GM19324 (cell line): ENCODE measurements around the gene PLEKHM2.
"Not testable (repeated sequence)": the region's sequence is repeated elsewhere in the genome, so short reads cannot be mapped to it uniquely, and the experiment has no call there.

Experiments used
- ATAC-seq: cut with Tn5 transposase; IDR thresholded peaks from one replicate; pipeline ENCODE4 v1.9.1; 2021; ENCODE audit warnings: mild to moderate bottlenecking, moderate library complexity; ENCODE audit not compliant: unreplicated experiment, low FRiP score

Gene PLEKHM2

DNA sequence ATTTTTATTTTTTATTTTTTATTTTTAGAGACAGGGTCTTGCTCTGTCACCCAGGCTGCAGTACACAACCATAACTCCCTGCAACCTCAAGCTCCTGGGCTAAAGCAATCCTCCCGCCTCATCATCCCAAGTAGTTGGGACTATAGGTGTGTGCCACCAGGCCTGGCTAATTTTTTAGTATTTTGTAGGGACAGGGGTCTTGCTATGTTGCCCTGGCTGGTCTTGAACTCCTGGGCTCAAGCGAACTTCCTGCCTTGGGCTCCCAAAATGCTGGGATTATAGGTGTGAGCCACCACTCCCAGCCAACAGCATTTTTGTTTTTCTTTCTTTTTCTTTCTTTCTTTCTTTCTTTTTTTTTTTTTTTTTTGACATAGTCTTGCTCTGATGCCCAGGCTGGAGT is 14.1 kb downstream of the PLEKHM2 start:
- no peak for ATAC-seq

- ATAC-seq: not testable (repeated sequence)
Observed at GRCh38 chr1:15699321-15699720, 15.2 kb downstream of the PLEKHM2 start.

GRCh38 chr1:15700508-15700907 is 16.4 kb downstream of the PLEKHM2 start:
- no peak for ATAC-seq

- ATAC-seq: no peak
Observed at GRCh38 chr1:15701784-15702183, 17.7 kb downstream of the PLEKHM2 start.

- no peak for ATAC-seq
Observed at GRCh38 chr1:15702722-15703550, 18.8 kb downstream of the PLEKHM2 start.

- no peak for ATAC-seq
Observed at GRCh38 chr1:15703562-15703961, 19.4 kb downstream of the PLEKHM2 start.

GRCh38 chr1:15704526-15705183 is 20.5 kb downstream of the PLEKHM2 start:
- ATAC-seq: no peak

GRCh38 chr1:15705184-15705566 is 21.1 kb downstream of the PLEKHM2 start:
- ATAC-seq: no peak

DNA sequence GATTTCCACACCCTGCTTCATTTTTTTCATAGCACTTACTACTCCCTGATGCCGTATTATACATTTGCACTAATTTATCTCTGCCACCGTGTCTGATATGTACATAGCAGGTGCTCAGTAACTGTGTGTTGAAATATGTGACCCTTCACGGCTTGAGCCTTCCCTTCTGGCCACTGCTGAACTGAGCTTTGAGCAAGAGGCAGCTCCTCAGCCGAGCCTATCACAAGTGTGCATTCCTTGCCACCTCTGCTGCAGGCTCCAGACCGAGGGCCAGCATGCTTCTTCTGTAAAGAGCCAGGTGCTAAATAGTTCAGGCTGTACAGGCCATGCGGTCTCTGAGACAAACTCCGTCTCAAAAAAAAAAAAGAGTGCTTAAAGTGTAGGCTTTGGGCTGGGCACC is 22.6 kb downstream of the PLEKHM2 start:
- ATAC-seq: no peak

GRCh38 chr1:15707239-15707925 is 23.3 kb downstream of the PLEKHM2 start:
- no peak for ATAC-seq

DNA sequence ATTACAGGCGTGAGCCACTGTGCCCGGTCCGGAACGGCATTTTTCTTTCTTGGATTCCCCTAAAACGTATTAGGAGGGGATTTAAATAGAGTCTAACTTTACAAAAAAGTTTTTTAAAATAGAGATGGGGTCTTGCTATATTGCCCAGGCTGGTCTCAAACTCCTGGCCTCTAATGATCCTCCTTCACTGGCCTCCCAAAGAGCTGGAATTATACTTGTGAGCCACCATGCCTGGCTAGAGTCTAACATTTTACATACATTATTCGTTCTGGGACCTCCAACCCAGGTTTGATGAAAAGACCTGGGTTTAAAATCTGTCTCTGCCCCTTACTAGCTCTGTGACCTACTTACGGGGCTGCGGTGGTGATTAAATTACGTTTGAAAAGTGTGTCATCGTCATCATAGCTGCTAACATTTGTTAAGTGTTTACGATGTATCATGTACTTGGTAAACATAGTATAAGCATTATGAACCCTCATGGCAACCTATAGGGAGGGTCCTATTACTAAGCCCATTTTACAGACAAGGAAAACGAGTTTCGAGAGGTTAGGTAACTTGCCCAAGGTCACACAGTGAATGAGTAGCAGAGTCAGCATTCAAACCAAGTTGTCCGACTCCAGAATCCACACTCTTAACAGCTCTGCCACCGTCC is 24.5 kb downstream of the PLEKHM2 start:
- no peak for ATAC-seq

DNA sequence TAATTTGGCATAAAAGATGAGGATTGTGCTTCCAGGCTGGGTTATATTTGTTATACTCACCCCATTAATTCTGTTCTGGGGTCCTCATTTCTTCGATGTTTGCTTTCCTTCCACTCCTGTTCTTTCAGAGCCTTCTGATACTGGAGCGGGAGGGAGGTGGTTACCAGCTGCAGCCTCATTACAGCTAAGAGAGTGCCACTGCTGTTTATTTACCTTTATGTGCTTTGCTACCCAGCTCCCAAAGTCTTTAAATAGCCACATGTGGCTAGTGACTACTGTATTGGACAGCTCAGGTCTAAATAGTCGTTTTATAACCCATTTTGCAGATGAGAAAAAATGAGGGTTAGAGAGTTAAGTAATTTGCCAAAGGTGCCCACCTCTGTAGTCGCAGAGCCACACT is 25.1 kb downstream of the PLEKHM2 start:
- no peak for ATAC-seq

GRCh38 chr1:15712168-15712567 is 28.0 kb downstream of the PLEKHM2 start:
- no peak for ATAC-seq

GRCh38 chr1:15714406-15715136 is 30.5 kb downstream of the PLEKHM2 start:
- ATAC-seq: no peak

GRCh38 chr1:15717418-15718125 is 33.5 kb downstream of the PLEKHM2 start:
- no peak for ATAC-seq

DNA sequence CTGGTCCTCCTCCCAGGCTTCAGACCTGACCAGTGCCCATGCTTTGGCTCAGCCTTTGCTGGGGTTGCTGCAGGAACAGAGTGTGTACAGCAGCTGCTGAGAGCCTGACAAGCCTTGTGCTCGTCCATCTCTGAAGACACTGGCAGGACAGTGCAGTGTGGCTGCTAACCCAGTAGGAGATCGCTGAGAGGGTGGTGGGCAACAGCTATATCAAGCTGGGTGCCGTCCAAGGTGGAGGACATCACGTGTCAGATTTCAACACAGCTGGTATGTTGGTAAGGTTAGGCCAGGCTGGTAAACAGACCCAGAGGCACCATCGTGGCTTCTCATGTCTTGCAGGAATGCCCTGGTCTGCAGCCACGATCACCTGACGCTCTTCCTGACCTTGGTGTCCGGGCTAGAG is 34.1 kb downstream of the PLEKHM2 start:
- ATAC-seq: no peak

DNA sequence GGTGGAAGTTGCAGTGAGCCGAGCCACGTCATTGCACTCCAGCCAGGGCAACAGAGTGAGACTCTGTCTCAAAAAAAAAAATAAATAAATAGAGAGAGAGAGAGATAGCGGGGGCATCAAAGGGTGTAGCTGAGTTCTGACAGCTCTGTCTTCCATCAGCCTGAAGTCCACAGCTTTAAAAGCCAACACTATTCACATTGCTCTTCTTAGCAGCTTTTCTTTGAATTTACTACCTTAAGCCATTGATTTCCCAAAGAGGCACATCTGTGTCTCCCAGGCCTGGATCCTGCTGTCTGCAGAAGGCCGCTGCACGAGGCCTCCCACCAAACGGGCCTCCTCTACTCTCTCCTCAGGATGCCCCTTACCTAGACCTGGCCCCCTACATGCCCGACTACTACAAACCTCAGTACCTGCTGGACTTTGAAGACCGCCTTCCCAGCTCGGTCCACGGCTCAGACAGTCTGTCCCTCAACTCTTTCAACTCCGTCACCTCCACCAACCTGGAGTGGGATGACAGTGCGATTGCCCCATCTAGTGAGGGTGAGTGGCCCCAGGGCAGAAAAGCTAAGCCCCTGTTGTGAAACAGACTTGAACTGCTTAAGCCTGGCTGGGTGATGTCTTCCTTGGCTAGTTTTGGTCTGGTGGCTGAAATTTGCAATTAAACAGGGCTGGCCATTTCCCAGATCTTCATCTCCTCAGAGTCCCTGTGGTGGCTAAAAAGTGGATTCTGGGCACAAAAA is 35.4 kb downstream of the PLEKHM2 start:
- no peak for ATAC-seq

GRCh38 chr1:15720861-15721260 is 36.7 kb downstream of the PLEKHM2 start:
- no peak for ATAC-seq

GRCh38 chr1:15722411-15722810 is 38.3 kb downstream of the PLEKHM2 start:
- ATAC-seq: no peak
